GM12872 (cell line): ENCODE measurements around the gene BSND.

Source experiments
- CTCF ChIP-seq: IDR thresholded peaks from 3 replicates; pipeline ENCODE4 v1.5.1; 2011; ENCODE audit warnings: low read depth, mild to moderate bottlenecking, low read length, moderate library complexity; ENCODE audit not compliant: insufficient read depth

BSND gene

GRCh38 chr1:55000110-55001085 is 1.7 kb downstream of the BSND start:
- TF ChIP-seq CTCF = no peak

- TF ChIP-seq CTCF = no peak
These were observed 2.6 kb downstream of the BSND start for GRCh38 chr1:55001311-55001710.

GRCh38 chr1:55002686-55003085 is 4.0 kb downstream of the BSND start:
- TF ChIP-seq CTCF = no peak

- no peak for TF ChIP-seq CTCF
These were observed 6.8 kb downstream of the BSND start for GRCh38 chr1:55005351-55006140.

GRCh38 chr1:55006931-55007330 is 8.2 kb downstream of the BSND start:
- no peak for TF ChIP-seq CTCF

- TF ChIP-seq CTCF = no peak
These were observed 8.9 kb downstream of the BSND start for GRCh38 chr1:55007625-55008024.

GRCh38 chr1:55010194-55010886 is 11.6 kb downstream of the BSND start:
- TF ChIP-seq CTCF = no peak
